ENCODE results near the gene SIMC1.
"Not testable (repeated sequence)": the region's sequence is repeated elsewhere in the genome, so short reads cannot be mapped to it uniquely, and the experiment has no call there.

SIMC1 gene

DNA sequence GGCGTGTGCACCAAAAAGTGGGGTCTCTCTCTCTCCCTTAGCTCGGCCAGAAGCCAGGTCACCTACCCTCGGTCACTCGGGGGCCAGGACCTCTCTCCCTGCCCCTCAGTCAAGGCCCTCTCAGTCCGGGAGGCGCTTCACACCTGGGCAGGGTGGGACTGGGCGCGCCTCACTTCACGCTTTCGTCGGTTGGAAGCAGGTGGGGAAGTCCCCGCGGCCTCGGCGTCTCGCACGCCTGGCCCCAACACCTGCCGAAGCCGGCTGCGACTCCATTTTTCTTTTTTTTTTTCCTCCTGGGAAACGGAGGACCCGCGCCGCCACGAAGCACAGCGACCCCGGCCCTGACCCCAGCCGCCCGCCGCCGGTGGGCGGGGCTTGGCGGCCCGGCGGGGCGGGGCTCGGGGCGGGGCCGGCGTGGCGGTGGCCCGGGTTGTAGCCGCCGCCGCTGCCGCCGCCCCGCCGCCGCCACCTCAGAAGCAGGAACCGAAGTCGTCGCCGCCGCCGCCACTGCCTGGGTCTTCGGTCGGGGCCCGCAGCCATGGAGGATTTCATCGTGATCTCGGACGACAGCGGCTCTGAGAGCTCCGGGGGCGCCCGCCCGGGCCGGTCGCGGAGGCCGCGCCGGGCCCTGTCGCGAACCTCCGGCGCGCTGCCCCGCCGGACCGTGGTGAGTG is at the start of gene SIMC1:
SIMC1 (plus strand) TSS at position 454 of the 674 bp plus-strand sequence; CDS start at position 539, 85 bp downstream.
- peak; percentile 4 for DNase-seq (ENCODE audit: low spot score)

GRCh38 chr5:176188506-176189193 is 49.6 kb upstream of the SIMC1 start:
- DNase-seq (ENCODE audit: low spot score), result no peak

DNA sequence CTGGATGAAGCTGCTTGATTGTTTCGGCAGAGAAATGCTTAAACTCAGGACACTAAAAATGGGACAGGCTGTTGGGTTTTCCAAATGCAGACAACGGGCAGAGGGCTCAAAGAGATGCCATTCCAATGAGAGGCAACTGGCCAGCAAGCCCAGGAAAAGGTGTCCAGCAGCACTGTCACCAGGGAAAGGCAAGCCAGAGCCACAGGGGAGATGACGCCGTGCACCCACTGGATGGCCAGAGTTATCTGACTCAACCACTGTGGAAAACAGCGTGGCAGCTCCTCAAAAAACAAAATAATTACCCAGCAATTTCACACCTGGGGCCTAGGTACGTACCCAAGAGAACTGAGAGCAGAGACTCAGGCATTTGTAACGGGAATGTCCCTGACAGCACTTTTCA is 48.4 kb upstream of the SIMC1 start:
- no peak for DNase-seq (ENCODE audit: low spot score)

GRCh38 chr5:176190886-176191755 is 47.1 kb upstream of the SIMC1 start:
- no peak for DNase-seq (ENCODE audit: low spot score)

DNA sequence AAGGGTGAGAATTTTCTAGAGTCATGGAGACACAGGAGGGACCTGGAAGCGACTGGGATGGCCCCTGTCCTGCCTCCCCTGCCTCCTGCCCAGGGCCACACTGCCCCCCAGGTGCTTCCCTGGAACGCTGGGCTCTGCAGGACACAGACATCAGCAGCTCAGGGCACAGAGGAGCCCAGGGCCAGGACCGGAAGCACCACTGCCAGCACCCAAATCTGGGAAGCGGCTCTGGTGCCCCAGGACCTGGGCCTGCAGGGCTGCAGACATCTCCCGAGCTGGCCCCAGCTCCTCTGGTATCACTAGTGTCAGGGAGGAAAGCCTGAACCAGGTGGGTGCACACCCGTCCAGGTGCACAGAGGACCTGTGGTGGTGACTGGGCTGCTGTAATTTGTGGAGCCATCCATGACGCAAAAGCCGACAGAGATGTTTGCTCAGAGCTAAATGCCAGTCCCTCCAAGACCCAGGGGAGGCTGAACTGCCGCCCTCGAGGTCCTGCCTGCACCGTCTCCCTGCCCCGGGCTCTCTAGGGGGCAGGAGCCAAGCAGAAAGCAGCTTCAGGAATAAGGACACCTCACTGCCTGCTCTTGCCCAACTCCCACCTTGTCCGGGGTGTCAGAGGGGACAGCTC is 46.0 kb upstream of the SIMC1 start:
- no peak for DNase-seq (ENCODE audit: low spot score)

GRCh38 chr5:176192722-176193117 is 45.5 kb upstream of the SIMC1 start:
- not testable (repeated sequence) for DNase-seq (ENCODE audit: low spot score)

DNA sequence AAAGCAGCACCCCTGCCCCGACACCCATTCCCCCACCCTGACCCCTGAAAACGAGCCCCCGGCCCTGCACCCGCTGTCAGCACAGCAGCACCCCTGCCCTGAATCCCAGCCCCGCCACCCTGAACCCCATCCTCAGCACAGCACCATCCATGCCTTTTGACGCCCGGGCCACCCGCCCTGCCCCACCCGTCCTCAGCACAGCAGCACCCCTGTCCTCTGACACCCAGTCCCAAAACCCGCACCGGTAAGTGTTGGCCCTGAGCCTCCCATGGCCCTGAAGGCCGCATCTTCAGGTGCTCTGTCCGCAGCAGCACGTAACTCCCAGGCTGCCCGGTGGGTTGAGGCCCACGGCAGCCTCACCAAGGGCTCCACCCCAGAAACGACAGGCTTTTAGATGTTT is 44.6 kb upstream of the SIMC1 start:
- not testable (repeated sequence) for DNase-seq (ENCODE audit: low spot score)

DNA sequence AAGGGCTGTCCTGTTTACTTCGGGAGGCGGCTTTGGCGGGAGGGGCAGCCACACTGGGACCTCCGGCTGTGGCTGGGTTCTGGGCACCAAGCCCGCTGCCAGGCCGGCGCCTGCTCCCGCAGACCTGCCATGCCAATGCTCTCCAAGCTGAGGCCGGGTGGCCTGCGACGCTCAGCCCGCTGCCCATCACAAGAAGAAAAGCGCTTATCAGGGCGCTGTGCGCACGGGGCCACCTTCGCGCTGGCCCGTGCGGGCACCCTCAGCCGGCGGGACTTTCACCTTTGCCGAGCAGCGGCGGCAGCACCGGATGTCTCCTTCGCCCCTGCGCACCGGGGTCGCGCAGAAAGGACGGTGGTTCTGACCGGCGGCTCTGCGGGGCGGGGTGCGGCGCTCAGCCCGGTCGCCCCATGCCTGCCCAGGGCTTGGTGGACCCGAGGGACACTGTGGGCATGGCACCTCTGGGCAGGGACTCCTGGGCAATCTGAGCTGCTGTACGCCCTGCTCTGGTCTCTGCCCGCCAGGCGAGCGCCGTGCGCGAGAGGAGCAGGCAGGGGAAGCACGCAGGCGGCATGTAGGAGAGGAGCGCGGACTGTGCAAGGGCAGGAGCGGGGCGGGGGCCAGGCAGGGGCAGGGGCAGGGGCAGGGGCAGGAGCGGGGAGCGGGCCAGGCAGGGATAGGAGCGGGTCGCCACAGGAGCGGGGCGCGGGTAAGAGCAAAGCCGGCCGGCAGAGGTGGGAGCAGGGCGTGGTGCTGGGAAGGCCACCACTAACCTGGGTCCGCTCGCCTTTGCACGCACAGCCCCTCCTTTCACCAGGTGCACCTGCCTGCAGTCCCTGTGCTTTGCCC is 43.8 kb upstream of the SIMC1 start:
- DNase-seq (ENCODE audit: low spot score), result not testable (repeated sequence)

GRCh38 chr5:176195084-176195413 is 43.2 kb upstream of the SIMC1 start:
- not testable (repeated sequence) for DNase-seq (ENCODE audit: low spot score)

DNA sequence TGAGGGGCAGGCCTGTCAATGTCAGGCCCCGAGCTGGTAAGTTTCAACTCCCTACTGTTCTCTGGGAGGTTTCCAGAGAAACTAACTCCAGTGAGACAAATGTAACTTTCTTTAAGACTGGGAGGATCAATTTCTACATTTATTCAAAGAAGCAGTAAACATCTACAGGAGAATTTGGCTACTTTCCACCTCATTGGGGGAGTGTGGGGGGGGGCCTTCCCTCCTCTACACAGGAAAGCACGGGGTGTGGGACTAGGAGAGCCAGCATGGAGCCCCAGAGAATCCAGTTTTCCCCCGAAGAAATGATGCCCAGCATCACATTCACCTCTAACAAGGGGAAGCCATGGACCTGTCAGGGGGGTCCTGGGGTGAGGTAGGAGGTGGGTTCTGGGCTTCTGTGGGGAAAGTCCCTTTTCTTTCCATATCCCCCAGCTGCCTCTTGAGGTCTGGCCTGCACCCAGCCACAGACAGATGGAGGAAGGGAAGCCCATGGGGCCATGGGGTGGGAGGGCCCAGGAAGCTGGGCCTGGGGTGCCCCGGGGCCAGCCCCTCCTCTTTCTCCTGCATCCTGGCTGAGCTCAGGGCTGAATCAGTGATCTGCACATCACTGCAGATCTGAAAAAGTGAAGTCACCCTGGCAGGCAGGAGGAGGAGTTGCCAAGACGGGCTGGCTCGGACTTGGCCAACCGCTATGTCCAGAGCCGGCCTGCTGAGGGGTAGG is 42.6 kb upstream of the SIMC1 start:
- not testable (repeated sequence) for DNase-seq (ENCODE audit: low spot score)

DNA sequence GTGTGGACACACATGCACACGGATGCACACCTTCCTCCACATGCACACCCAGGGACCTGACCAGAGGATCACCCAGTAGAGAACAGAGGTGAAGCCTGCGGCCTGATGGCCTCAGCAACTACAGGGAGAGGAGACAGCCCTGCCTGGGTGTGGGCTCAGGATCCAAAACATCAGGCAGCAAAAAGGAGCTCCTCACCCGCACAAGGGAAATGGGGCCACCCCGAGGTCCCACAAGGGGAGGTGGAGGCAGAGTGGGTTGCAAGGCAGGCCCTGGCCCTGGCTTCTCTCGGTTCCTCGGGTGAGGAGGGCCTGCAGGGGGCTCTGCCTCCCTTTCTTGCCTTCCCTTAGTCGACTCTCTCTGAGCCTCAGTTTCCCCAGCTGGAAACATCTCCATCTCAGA is 41.4 kb upstream of the SIMC1 start:
- not testable (repeated sequence) for DNase-seq (ENCODE audit: low spot score)

- DNase-seq (ENCODE audit: low spot score), result not testable (repeated sequence)
These were observed 40.9 kb upstream of the SIMC1 start for GRCh38 chr5:176197234-176197858.

GRCh38 chr5:176198299-176198698 is 39.9 kb upstream of the SIMC1 start:
- not testable (repeated sequence) for DNase-seq (ENCODE audit: low spot score)

GRCh38 chr5:176198991-176199733 is 39.1 kb upstream of the SIMC1 start:
- not testable (repeated sequence) for DNase-seq (ENCODE audit: low spot score)

DNA sequence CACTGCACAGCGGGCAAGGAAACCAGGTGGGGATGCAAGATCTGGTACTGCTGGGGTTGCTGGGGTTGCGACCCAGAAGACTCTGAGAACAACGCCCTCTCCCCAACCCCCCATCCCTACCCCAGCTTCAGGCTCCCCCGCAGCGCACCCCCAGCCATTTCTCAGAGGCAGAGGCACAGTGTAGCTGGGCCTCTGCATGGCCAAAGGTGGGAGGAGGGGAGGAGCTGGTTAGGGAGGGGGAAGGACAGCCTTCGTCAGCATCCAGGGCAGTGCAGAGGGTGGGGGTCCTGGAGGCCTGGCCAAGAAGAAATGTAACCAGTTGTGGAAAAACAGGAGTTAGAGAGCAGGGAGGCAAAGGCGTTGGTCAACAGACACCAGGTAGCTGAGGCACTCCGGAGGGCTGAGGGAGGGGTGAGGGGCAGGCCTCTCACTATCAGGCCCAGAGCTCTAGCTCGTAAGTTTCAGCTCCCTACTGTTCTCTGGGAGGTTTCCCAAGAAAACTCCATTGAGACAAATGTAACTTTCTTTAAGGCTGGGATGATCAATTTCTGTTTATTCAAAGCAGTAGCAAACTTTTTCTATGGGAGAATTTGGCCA is 38.3 kb upstream of the SIMC1 start:
- not testable (repeated sequence) for DNase-seq (ENCODE audit: low spot score)

DNA sequence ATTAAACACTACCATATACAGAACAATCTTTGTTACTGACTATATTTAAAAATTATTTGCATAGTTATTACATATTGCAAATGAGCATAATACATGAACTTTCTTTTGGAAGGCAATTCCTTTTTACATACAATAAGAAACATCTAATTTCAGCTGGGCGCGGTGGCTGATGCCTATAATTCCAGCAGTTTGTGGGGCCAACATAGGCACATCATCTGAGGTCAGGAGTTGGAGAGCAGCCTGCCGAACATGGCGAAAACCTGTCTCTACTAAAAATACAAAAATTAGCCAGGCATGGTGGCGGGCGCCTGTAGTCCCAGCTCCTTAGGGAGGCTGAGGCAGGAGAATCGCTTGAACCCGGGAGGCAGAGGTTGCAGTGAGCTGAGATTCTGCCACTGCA is 36.4 kb upstream of the SIMC1 start:
- DNase-seq (ENCODE audit: low spot score), result no peak

DNA sequence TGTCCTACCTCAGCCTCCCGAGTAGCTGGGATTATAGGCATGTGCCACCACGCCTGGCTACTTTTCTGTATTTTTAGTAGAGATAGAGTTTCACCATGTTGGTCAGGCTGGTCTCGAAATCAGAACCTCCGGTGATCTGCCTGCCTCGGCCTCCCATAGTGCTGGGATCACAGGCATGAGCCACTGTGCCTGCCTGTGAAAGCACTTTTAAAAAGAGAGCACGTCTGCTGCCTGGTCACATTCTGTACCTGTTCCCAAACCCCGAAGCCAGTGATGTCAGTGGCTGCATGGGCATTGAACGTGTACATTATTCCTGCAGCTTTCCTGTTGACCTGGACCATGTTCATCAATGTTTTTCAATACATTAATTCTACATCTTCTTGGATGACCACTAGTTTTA is 35.1 kb upstream of the SIMC1 start:
- DNase-seq (ENCODE audit: low spot score), result no peak

- not testable (repeated sequence) for DNase-seq (ENCODE audit: low spot score)
These were observed 34.7 kb upstream of the SIMC1 start for GRCh38 chr5:176203535-176203934.

DNA sequence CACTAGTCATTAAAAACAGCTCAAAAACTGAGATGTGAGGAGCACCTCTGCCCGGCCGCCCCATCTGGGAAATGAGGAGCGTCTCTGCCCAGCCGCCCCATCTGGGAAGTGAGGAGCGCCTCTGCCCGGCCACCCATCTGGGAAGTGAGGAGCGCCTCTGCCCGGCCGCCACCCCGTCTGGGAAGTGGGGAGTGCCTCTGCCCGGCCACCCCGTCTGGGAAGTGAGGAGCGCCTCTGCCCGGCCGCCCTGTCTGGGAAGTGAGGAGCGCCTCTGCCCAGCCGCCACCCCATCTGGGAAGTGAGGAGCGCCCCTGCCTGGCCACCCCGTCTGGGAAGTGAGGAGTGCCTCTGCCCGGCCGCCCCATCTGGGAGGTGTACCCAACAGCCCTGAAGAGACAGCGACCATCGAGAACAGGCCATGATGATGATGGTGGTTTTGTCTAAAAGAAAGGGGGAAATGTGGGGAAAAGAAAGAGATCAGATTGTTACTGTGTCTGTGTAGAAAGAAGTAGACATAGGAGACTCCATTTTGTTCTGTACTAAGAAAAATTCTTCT is 23.7 kb upstream of the SIMC1 start:
- not testable (repeated sequence) for DNase-seq (ENCODE audit: low spot score)
